HS-5 (cell line): Measurements from ENCODE around the gene CAMK2B.
"Not testable (repeated sequence)": the region's sequence is repeated elsewhere in the genome, so short reads cannot be mapped to it uniquely, and the experiment has no call there.

ENCODE experiments used
- DNase-seq: peaks from one replicate; pipeline ENCODE4 v3.0.0-alpha.2; 2012; ENCODE audit warnings: low read depth

Gene CAMK2B

DNA sequence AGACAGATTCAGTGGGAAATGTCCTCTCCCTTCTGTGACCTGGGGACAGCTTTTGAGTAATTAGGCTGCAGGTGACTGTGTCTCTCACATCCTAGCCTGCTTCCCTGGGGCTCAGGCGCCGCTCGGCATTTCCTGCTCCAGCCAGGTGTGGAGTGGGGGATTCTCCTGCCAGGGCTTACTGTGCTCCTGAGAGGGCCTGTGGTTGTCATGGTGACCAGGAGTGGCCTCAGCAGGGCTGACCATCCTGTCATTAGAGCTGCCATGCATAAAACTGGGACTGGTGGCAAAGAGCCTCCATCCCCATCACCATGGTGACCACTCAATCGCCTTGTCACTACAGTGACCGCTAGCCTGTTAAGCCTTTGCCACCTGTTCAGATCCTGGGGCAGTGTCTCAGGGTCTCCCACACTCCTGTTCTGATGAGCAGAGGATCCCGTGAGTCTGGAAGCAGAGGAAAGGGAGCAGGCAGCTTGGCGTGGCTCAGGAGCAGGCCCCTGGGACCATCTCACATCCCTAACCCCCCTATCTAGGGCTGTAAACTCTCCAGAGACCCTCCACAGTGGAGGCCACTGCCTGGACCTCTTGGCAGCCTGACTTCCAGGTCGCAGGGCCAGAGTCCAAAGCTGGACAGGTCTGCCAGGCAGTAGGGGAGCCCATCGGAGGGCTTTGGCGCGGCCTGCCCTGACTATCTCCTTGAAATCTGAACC lies 136.0 kb downstream of the CAMK2B start, which contains the start of gene GCK:
Gene GCK (minus strand): TSS at position 154 of the 707 bp plus-strand sequence. CDS start 486 bp downstream, outside the sequence.
- DNase-seq = no peak

DNA sequence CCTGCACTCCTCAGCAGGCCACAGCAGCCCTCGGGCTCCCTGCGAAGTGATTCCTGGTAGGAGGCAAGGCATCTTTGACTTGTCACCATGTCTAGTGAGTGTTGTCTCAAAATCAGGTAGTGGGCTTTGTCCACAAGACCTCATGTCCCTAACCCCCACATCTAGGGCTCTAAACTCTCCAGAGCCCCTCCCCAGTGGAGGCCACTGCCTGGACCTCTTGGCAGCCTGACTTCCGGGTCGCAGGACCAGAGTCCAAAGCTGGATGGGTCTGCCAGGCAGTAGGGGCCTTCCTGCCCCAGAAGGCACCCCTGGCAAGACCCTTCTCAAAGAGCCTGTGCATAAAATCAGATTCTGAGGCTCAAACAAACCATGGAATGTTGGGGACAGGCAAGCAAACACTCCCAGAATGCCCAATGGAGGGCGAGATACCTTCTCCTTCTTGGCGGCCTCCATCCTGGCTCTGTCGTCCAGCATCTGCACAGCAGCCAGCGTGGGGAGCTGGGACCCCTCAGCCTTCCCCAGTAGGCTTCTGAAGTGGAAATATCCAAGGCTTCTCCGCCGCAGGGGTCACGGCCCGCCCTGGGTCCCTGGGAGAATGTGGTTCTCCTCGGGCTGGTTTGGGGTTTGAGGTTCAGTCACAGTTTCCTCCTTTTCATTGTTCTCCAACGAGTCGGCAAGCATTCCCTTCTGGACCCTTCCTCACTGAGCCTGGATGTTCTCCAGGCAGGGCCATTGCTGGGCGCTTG lies 136.7 kb downstream of the CAMK2B start:
- DNase-seq = no peak

DNA sequence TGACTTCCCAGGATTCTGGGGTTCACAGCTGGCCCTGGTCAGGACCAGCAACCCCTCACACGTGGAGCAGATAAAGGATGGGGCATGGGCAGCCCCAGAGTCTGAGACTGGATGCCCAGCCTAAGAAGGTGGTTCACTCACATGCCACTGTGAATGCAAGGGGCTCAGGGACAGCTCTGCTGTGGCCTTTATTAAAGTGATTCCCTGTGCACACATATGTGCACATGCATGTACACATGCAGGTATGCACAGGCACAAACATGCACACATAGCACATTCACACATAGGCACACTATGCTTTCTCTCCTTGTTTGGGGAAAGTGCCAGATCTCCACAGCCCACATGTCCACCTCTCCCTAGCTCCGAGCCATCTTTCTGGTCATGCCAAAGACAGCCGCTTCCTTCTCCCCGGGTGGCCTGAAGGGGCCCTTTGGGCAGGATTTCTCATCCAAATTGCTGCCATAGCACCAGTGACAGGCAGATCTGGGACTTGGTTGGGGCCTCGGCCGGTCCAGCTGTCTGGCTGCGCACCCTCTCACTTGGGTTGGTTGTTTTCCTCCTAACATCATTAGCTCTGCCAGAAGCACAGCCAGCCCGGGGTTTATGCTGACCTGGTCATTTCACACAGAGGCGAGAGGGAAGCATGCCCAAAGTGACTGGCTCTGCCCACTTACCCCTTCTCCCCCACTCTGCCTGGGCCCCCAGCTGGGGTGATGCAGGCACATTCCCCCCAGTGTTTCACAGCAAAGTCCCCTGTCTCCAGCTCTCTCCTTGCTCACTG lies 137.6 kb downstream of the CAMK2B start:
- no peak for DNase-seq

DNA sequence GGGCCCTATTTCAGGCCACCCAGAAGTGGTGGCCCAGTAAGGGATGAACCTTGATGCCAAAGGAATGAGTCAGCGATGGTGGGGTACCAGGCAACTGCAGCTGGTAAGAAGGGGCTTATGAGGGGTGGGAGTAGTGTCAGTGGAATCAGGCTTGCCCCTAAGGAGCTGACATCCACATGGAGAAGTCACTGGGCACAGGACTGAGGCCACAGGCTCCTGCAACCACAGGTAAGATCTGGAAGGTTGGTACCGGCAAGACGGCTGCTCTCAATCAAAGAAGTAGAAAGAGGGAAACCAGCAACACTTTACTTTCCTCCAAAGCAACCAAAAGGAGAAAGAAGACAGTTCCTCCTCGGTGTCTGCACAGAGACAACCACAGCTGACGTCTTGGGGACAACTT lies 138.7 kb downstream of the CAMK2B start:
- DNase-seq = no peak

DNA sequence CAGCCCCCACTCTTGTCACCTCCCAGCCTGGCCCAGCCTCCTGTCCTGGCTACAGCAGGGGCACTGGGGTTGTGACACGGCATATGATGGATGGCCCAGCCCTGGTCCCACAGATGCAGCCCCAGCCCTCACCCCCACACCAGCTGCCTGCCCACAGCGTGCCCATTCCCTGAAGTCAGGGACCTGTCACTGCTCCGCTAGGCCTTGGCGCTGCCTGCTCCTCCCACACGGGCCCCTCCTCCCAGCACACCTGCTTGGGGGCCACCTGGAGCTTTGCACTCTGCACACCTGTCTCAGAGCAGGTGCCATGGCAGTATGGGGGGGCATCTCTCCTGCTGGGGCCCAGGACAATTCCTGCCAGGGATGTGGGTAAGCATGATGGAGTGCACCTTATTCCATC lies 139.7 kb downstream of the CAMK2B start:
- no peak for DNase-seq

DNA sequence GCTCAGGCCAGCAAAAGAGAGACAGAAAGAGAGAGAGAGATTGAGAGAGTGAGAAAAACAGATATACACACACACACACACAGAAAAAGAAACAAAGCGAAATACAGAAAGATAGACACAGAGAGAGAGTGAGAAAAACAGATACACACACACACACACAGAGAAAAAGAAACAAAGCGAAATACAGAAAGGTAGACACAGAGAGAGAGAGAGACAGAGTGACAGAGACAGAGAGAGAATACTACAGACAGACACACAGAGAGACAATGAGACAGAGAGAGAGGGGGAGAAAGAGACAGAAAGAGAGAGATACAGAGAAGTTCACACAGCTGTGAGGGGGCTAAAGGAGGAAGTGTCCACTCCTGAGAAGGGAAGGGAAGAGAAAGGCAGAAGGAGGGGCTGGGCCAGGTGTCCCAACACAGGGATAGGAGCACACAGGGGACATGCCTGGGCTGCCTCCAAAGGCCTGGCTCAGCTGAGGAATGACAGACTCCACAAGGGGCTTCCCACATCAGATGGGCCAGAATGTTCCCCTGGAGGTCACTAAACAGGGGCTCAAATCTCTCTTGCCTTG lies 140.4 kb downstream of the CAMK2B start:
- DNase-seq = no peak

DNA sequence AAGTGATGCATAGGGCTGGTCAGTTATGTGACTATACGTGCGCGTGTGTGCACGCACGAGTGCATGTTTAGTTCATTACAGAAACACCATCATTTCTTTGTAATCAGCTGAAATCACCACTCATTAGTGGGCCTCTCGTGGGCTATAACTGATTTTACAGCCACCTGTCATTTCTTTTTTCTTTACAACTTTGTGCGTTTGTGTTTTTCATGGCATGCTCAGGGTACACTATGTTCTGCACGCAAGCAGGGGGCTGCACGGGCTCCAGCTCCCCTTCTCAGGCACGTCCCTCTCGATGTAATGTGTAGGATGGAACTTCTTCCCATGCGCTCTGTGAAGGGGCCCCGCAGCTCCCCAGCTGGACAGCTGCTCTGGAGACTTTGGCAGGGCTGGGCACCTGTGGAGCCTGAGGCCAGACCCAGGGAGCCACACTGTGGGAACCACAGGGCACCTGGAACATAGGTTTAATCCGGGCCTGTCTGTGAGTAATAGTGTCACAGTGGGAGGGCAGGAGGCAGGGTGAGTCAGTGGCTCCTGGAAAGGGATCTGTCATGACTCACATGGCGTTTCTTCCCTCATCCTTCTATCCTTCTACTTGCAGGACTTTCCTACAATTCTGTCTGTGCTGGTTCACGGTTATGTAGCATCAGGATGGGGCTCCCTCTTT lies 141.1 kb downstream of the CAMK2B start:
- DNase-seq = peak; percentile 77

DNA sequence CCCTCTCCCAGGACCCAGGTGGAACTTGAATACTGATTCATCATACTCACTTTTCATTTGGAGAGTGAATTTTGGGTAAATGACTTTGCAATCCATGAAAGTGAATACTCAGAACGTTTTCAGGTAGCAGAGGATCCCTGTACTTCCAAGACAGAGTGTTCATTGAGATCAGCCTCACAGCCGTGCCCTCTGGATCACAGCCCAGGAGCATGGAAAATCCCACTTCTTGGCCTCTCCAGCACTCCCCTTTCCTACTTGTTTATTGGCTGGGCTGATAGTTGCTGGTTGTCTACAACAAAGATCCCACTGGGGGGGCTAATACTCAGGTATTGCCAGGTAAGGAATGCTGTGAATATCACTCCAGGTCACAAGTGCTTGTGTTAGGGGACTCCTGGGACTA lies 142.0 kb downstream of the CAMK2B start:
- no peak for DNase-seq

DNA sequence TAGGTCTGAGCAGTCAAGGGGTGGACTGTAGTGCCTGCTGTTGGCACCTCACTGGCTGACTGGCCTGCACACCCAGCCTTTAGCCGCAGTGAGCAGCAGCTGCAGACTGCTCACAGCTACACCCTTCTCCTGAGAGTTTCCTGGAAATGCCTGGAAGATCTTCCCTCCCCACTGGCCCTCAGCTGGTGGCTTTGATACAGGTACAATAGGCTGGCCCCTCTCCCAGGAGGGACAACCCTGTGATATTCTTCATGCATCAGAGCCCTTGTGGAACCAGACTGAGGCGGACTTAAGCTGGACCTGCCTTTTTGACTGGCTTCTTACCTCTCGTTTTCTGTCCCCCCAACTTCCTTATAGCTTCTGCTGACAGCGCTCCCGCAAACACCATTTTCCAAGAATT lies 142.6 kb downstream of the CAMK2B start:
- no peak for DNase-seq

DNA sequence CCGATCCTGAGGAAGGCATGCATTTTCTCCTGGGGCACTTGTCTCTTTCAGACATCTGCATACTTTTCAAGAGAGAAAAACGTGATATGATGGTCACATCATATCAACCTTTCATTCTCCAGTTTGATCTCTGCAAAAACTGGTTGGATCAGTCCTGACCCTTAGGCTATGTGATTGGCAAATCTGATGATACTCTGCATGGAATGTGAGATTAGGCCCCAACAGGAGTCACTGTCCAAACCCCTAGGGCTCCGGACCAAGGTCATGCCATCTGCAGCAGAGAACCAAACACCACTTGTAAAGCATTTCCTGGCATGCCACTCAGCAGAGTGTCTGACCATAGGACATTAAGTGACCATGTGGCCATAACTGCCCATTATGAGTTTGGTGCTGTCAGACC lies 144.8 kb downstream of the CAMK2B start:
- DNase-seq = no peak

DNA sequence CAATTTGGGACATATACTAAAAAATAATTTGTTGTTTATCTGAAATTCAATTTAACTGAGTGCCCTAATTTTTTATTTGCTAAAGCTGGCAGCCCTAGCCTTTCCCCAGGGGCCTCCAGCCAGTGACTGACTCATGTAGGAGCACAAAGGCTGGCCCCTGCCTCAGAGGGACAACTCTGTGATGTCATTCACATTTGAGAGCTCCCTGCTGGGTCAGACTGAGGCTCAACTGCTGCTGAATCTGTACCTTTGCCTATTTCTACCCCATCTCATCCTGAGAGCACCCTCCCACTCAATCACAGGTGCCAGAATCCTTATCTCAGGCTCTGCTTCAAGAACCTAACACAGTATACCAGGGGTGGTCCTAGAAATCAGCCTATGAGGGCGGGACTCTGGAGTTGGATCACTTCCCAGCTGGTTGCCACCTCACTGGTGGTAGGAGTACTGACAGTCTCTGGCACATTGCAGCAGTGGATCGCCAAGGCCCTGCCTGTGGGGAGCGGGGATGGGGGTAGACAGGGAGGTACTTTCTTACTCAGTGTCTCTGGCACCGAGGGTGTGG lies 147.7 kb downstream of the CAMK2B start:
- DNase-seq = no peak

DNA sequence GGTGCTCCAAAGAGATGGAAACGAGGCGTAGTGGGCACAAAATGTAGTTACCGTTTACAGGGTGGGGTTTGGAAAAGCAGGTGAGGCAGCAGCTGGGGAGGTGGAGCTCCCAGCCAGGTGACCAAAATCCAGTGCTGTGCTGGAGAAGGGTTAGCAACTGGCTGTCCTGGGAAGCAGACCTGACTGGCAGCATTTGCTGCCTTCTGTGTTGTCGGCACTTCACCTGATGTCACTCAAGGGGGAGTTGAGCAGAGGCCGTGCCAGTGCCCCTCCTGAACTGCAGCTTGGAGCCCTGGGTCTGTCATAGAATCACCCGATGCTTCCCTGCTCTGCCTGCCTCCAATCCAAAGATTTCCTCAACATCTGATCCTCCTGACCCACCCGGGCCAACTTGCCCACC lies 148.9 kb downstream of the CAMK2B start:
- DNase-seq = no peak

DNA sequence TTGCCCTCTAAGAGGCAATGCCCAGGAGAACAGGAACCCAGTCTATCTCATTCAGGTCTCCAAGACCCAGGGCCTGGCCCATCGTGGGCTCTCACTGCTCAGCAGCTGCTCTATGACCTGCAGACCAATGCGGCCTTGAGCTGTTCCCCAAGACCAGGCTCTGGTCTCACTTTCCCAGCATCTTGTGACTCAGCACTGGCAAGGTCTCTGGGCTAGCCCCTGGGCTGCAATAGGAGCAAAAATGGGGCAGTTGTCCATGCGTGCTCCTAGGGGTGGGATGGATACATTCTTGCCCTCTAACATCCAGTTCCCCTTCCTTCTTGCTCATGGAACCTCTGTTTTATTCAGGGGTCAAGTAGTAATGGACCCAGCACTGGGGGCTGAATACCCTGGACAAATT lies 149.7 kb downstream of the CAMK2B start:
- DNase-seq = no peak

DNA sequence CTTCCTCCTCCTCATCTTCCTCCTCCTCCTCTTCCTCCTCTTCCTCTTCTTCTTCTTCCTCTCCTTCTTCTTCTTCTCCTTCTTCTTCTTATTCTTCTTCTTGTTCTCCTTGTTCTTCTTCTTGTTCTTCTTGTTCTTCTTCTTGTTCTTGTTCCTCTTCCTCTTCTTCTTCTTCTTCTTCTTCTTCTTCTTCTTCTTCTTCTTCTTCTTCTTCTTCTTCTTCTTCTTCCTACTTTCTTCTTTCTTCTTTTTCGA lies 150.8 kb downstream of the CAMK2B start:
- DNase-seq = not testable (repeated sequence)

DNA sequence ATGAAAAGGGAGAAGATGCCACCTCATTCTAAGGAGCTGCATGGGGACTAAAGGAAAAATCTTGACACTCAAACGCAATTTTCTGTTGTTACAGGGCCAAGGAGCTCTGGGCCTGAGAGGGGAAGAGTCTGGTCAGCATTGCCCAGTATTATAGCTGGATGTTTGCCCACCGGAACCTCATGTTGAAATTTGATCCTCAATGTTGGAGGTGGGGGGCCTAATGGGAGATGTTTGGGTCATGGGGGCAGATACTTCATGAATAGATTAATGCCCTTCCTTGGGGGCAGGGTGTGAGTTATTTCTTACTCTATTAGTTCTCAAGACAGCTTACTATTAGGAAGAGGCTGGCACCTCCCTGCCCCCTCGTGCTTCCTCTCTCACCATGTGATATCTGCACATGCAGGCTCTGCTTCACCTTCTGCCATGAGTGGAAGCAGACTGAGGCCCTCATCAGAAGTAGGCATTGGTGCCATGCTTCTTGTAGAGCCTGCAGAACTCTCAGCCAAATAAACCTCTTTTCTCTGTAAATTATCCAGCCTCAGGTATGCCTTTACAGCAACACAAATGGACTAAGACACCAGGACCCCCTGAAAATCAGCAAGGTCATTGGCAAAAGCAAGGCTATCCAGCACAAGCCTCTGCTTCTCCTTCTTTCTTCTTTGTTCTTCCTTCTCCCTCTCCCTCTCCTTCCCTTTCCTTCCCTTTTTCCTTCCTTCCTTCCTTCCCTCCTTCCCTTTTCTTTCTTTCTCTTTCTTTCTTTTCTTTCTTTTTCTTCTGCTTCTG lies 151.3 kb downstream of the CAMK2B start:
- DNase-seq = no peak

DNA sequence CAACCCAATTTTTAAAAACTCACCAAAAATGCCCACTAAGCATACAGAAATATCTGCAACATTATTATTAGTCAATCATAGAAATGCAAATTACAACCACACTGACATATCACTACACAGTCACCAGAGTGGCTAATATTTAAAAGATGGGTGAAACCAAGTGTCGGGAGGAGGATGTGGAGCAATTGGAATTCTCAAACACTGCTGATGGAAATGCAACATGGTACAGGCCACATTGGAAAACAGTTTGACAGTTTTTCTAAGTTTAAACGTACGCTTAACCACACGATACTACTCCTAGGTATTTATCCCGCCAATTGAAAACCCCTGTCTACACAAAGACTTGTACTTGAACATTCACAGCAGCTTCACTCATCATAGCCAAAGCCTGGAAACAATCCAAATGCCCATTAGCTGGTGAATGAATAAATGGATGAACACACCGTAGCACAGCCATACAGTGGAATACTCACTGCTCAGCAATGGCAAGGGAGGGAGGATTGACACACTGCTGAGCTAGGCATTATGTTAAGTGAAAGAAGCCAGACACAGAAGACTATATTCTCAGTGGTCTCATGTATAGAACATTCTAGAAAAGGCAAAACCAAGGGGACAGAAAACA lies 152.5 kb downstream of the CAMK2B start:
- DNase-seq = no peak

DNA sequence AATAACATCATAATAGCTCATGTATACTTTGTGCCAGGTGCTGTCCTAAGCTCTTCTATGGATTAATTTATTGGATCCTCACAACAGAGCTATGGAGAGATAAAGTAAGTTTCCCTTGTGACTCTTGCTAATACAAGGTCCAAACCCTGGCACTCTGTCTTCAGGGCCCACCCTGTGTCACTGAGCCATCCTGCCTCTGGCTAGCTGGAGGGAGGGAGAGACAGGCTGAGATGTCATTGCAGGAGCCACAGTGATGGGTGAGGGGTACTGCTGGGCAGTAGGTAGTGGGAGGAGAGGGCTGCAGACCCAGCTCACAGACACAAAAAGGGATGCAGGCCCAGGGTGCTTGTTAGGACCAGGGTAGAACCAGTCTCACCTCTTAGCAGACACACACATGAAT lies 153.0 kb downstream of the CAMK2B start:
- no peak for DNase-seq

DNA sequence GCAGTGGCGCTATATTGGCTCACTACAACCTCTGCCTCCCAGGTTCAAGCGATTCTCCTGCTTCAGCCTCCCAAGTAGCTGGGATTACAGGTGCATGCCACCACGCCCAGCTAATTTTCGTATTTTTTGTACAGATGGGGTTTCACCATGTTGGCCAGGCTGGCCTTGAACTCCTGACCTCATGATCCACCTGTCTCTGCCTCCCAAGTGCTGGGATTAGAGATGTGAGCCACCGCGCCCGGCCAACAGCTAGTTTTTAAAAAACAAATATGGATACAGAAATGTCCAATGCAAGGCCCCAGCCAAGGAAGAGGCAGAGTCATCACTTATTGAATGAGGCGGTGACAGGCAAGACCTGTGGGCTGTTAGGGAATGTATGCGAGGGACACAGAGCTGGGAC lies 153.5 kb downstream of the CAMK2B start:
- not testable (repeated sequence) for DNase-seq

DNA sequence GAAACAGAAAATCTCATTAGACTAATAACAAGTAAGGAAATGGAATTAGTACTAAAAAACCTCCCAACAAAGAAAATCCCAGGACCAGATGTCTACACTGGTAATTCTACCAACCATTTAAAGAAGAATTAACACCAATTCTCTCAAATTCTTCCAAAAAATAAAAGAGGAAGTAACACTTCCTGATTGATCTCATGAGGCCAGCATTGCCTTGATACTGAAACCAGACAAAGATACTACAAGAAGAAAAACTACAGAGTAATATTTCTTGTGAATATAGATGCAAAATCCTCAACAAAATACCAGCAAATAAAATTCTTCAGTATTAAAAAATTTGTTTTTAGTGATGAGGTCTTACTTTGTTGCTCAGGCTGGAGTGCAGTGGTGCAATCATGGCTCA lies 157.5 kb downstream of the CAMK2B start:
- no peak for DNase-seq
